GM12874 (cell line): ENCODE measurements around the gene DSG4.

Experiments used
- CTCF ChIP-seq: IDR thresholded peaks from 2 replicates; pipeline ENCODE4 v1.5.1; 2011; ENCODE audit warnings: low read depth, mild to moderate bottlenecking, control low read depth, low read length, moderate library complexity; ENCODE audit not compliant: insufficient read depth

DSG4 gene

GRCh38 chr18:31371989-31372388 lies 4.6 kb upstream of the DSG4 start:
- TF ChIP-seq CTCF: no peak

- TF ChIP-seq CTCF: no peak
Observed at GRCh38 chr18:31373641-31374040, 2.9 kb upstream of the DSG4 start.

- no peak for TF ChIP-seq CTCF
Observed at GRCh38 chr18:31380912-31381311, 4.3 kb downstream of the DSG4 start.

GRCh38 chr18:31382107-31382506 lies 5.5 kb downstream of the DSG4 start:
- TF ChIP-seq CTCF: no peak

GRCh38 chr18:31386741-31387140 lies 10.2 kb downstream of the DSG4 start:
- TF ChIP-seq CTCF: no peak

- no peak for TF ChIP-seq CTCF
Observed at GRCh38 chr18:31393286-31393685, 16.7 kb downstream of the DSG4 start.

GRCh38 chr18:31396796-31397612 lies 20.4 kb downstream of the DSG4 start:
- no peak for TF ChIP-seq CTCF
